ENCODE measurements around the gene INS.

The INS gene

GRCh38 chr11:2169005-2169378 is 8.0 kb upstream of the INS start:
- Histone ChIP-seq H3K4me3 (ENCODE audit: low read depth, low read length) (peak overlapping the region; percentile 16), H3K27me3 (no peaks in the 10 kb centered on the region), H3K36me3 (no peaks in the 10 kb centered on the region), H3K4me1 (peaks cover 31% of the 10 kb centered on the region), H3K9me3 (no peaks in the 10 kb centered on the region)
- TF ChIP-seq CTCF (IDR thresholded peaks at IDR 0.05; ENCODE audit: low read depth, low read length): no peak
- peak; percentile 62 for DNase-seq

GRCh38 chr11:2168286-2169004 is 7.4 kb upstream of the INS start:
- TF ChIP-seq CTCF (IDR thresholded peaks at IDR 0.05; ENCODE audit: low read depth, low read length): no peak
- Histone ChIP-seq H3K27me3 (no peaks in the 10 kb centered on the region), H3K4me3 (ENCODE audit: low read depth, low read length) (no peak overlapping the region), H3K36me3 (no peaks in the 10 kb centered on the region), H3K9me3 (no peaks in the 10 kb centered on the region), H3K4me1 (peaks cover 32% of the 10 kb centered on the region)
- peak; percentile 45 for DNase-seq

GRCh38 chr11:2167141-2168045 is 6.4 kb upstream of the INS start:
- H3K4me3 ChIP-seq (ENCODE audit: low read depth, low read length): no peak overlapping the region
- no peaks in the 10 kb centered on the region for H3K27me3 ChIP-seq
- H3K9me3 ChIP-seq: no peaks in the 10 kb centered on the region
- H3K36me3 ChIP-seq: no peaks in the 10 kb centered on the region
- peaks cover 37% of the 10 kb centered on the region for H3K4me1 ChIP-seq
- no peak for DNase-seq
- no peak for TF ChIP-seq CTCF (IDR thresholded peaks at IDR 0.05; ENCODE audit: low read depth, low read length)

GRCh38 chr11:2166091-2166851 is 5.3 kb upstream of the INS start:
- no peaks in the 10 kb centered on the region for H3K9me3 ChIP-seq
- H3K36me3 ChIP-seq: no peaks in the 10 kb centered on the region
- no peaks in the 10 kb centered on the region for H3K27me3 ChIP-seq
- TF ChIP-seq CTCF (IDR thresholded peaks at IDR 0.05; ENCODE audit: low read depth, low read length): peak; percentile 51
- H3K4me3 ChIP-seq (ENCODE audit: low read depth, low read length): no peak overlapping the region
- DNase-seq: peak; percentile 72
- peaks cover 37% of the 10 kb centered on the region for H3K4me1 ChIP-seq

- Histone ChIP-seq H3K27me3 (no peaks in the 10 kb centered on the region), H3K4me1 (peaks cover 37% of the 10 kb centered on the region), H3K9me3 (no peaks in the 10 kb centered on the region), H3K36me3 (no peaks in the 10 kb centered on the region), H3K4me3 (ENCODE audit: low read depth, low read length) (no peak overlapping the region)
- no peak for TF ChIP-seq CTCF (IDR thresholded peaks at IDR 0.05; ENCODE audit: low read depth, low read length)
- DNase-seq: no peak
These were observed 4.6 kb upstream of the INS start for GRCh38 chr11:2165571-2165970.
